ENCODE results near the gene PGAP1. TPM values are rescaled to one million over a fixed set of nuclear protein-coding genes. Genes with fewer than 3 reads are reported as not detected.
A peak's percentile ranks its signal among the peaks of the same experiment; 100 is the strongest.

Gene PGAP1
- total and polyA plus RNA-seq, 9 of the 15 experiments (the other 6 are each of a cell fraction or from before 2014, with no cell fraction given) = 0.08 to 0.73 (median 0.52) TPM

DNA sequence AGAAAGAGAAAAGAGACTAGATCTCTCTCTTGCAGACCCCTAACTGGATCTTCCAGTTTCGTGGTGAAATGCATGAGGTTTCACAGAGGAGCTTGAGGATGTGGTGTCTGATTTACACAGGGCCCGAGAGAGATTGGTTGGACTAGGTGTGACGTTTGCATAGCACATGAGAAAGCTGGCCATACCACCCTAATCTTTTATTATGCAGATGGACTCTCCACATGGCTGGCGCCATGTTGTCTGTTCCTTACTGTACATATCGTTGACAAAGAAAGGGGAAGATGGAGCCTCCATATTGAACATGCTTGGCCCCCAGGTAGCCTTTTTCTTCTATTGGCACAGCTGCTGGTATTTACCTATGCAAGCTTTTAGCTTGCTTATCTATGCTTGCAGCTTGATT, 27.5 kb upstream of the PGAP1 start:
- ChIA-PET POLR2A (interaction anchor here (0.7 to 1.1 kb wide), 2 partner anchors 11 to 362 kb away, joined by 3 to 5 read pairs; no protein-coding TSS in a partner anchor), CTCF (ENCODE audit: low intra/inter-chr PET ratio) (no interaction called here)
- Histone ChIP-seq H3K9ac (ENCODE audit: insufficient read depth in 1 of 2, low read depth in 2 of 2, low read length in 2 of 2) (no peak overlapping the region), H3K4me1 (replicated peaks in 1 of 2; ENCODE audit: control insufficient read depth in 2 of 2, insufficient read depth in 2 of 2, low read length in 2 of 2) (no peaks in the 10 kb centered on the region; a peak in 1 of 5 replicates), H3K4me2 (ENCODE audit: insufficient read depth, low read length) (no peak overlapping the region), H3K27ac (ENCODE audit: extremely low read depth, low read depth, low read length) (no peak overlapping the region), H3K79me2 (ENCODE audit: control insufficient read depth, insufficient read depth, low read length) (no peaks in the 10 kb centered on the region), H3K27me3 (ENCODE audit: control insufficient read depth in 2 of 2, insufficient read depth in 2 of 2, low read length in 2 of 2) (no peaks in the 10 kb centered on the region), H3K36me3 (ENCODE audit: control insufficient read depth, insufficient read depth, low read length) (no peaks in the 10 kb centered on the region), H3K4me3 (no peak overlapping the region), H2AFZ (ENCODE audit: low read depth, low read length) (peak overlapping the region; percentile 55; the same call in 1 of the 2 replicates), H4K20me1 (replicated peaks; ENCODE audit: control insufficient read depth, insufficient read depth, low read length) (no peaks in the 10 kb centered on the region), H3K9me1 (ENCODE audit: control insufficient read depth, insufficient read depth, low read length) (no peaks in the 10 kb centered on the region), H3K9me3 (replicated peaks; ENCODE audit: control insufficient read depth, insufficient read depth, low read depth, low read length) (no peaks in the 10 kb centered on the region)
- intact Hi-C loops (cut with micrococcal nuclease) = no loop called here
- TF ChIP-seq YY1 (IDR thresholded peaks at IDR 0.05; ENCODE audit: borderline replicate concordance in 1 of 3, control insufficient read depth in 1 of 3, extremely low read depth in 1 of 3, insufficient read depth in 3 of 3, insufficient read length in 1 of 3, insufficient replicate concordance in 2 of 3, low read depth in 1 of 3, low read length in 2 of 3) = peak in 1 of 3 experiments; percentile 50
- no peak for TF ChIP-seq KDM1A (IDR thresholded peaks at IDR 0.05)
- 0 out of 2 replicates have a peak, but pooled peaks have one; percentile 17 for TF ChIP-seq EP400 (IDR thresholded peaks at IDR 0.05)
- 0 out of 2 replicates have a peak, but pooled peaks have one; percentile 33 for TF ChIP-seq MYC (IDR thresholded peaks at IDR 0.05; ENCODE audit: low read depth, low read length)
- TF ChIP-seq MYC (CRISPR knock-in tag; IDR thresholded peaks at IDR 0.05; ENCODE audit: borderline replicate concordance, low read depth) = no peak
- BruUV-seq (replicated peaks) = no TSS peak
- peak in 1 of 4 experiments; percentile 16 for DNase-seq (ENCODE audit: extremely low read depth in 1 of 4, low spot score in 3 of 4)
- in situ Hi-C loops (cut with MboI) = no loop called here
- whole genome bisulfite sequencing (ENCODE audit: insufficient coverage, low coverage, missing lambda C conversion rate) = 9% methylated on average over 5 of the region's 5 CpGs
- peak; percentile 61; the same call in 2 of the 3 replicates for ATAC-seq
- FAIRE-seq = no peak

DNA sequence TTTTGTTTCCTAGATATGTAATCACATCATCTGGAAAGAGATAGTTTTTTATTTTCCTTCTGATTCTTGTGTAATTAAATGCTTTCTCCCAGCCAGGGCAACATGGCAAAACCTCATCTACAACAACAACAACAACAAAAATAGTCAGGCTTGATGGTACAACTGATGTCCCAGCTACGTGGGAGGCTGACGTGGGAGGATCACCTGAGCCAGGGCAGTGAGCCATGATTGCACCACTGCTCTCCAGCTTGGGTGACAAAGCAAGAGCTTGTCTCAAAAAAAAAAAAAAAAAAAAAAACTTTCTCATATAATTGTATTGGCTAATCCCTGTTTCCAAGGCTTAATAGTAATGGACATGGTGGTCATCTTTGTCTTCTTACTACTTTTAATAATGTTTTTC, 26.4 kb upstream of the PGAP1 start:
- intact Hi-C loops (cut with micrococcal nuclease) (no loop called here), in situ Hi-C loops (cut with MboI) (no loop called here)
- ATAC-seq (no peak), FAIRE-seq (no peak), DNase-seq (ENCODE audit: extremely low read depth in 1 of 4, low spot score in 3 of 4) (no peak)
- H4K20me1 ChIP-seq (replicated peaks; ENCODE audit: control insufficient read depth, insufficient read depth, low read length) = no peaks in the 10 kb centered on the region
- 0% methylated on average over 2 of the region's 2 CpGs for WGBS (ENCODE audit: insufficient coverage, low coverage, missing lambda C conversion rate)
- no peaks in the 10 kb centered on the region for H3K27me3 ChIP-seq (ENCODE audit: control insufficient read depth in 2 of 2, insufficient read depth in 2 of 2, low read length in 2 of 2)
- BruUV-seq (replicated peaks) = no TSS peak
- no peak overlapping the region for H3K27ac ChIP-seq (ENCODE audit: extremely low read depth, low read depth, low read length)
- no peaks in the 10 kb centered on the region for H3K9me3 ChIP-seq (replicated peaks; ENCODE audit: control insufficient read depth, insufficient read depth, low read depth, low read length)
- no peak overlapping the region for H3K4me3 ChIP-seq
- POLR2A ChIA-PET = interaction anchor here (1.1 kb wide), 1 partner anchor 12 kb away, joined by 5 read pairs; no protein-coding TSS in a partner anchor
- no peaks in the 10 kb centered on the region for H3K79me2 ChIP-seq (ENCODE audit: control insufficient read depth, insufficient read depth, low read length)
- no peak overlapping the region for H2AFZ ChIP-seq (ENCODE audit: low read depth, low read length)
- no peaks in the 10 kb centered on the region for H3K9me1 ChIP-seq (ENCODE audit: control insufficient read depth, insufficient read depth, low read length)
- no peak for TF ChIP-seq TCF3 (CRISPR knock-in tag; IDR thresholded peaks at IDR 0.05)
- 0 out of 2 replicates have a peak, but pooled peaks have one; percentile 20 for TF ChIP-seq EGR1 (conservative IDR thresholded peaks at IDR 0.05)
- CTCF ChIA-PET (ENCODE audit: low intra/inter-chr PET ratio) = no interaction called here
- no peak overlapping the region for H3K9ac ChIP-seq (ENCODE audit: insufficient read depth in 1 of 2, low read depth in 2 of 2, low read length in 2 of 2)
- H3K36me3 ChIP-seq (ENCODE audit: control insufficient read depth, insufficient read depth, low read length) = no peaks in the 10 kb centered on the region
- no peaks in the 10 kb centered on the region; a peak in 1 of 5 replicates for H3K4me1 ChIP-seq (replicated peaks in 1 of 2; ENCODE audit: control insufficient read depth in 2 of 2, insufficient read depth in 2 of 2, low read length in 2 of 2)
- no peak overlapping the region for H3K4me2 ChIP-seq (ENCODE audit: insufficient read depth, low read length)
